SU-DHL-6 (cell line): ENCODE results near the gene MUSTN1.

ENCODE experiments used
- CTCF ChIP-seq: fragments of 200-600 bp; sonication (generic); IDR thresholded peaks from one replicate; pipeline ENCODE4 v1.5.1; 2017; ENCODE audit warnings: antibody characterized with exemption, mild to moderate bottlenecking, low read length, moderate library complexity; ENCODE audit not compliant: insufficient read depth, poor library complexity, severe bottlenecking
- EZH2phosphoT487 ChIP-seq: fragments of 200-600 bp; sonication (generic), shearing (Covaris generic); conservative IDR thresholded peaks from 2 replicates; pipeline ENCODE4 v1.6.1; 2018; ENCODE audit warnings: mild to moderate bottlenecking, antibody characterized with exemption, low read length, moderate library complexity, mixed read lengths

DNA sequence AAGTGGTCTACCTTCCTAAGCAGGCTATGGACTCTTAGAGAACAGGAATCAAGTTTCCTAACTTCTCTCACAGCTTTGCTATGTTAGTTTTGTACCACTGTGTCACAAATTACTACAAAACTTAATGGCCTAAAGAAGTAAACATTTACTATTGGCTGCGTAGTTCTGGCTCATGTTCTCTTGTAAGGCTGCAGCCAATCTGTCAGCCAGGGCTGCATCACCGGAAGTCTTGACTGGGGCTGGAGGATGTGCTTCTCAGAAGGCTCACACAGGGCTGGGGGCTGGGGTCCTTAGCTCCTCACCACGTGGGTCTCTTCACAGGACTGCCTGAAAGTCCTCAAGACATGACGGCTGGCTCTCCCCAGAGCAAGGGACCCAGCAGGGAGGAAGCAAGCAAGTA is 47.1 kb upstream of the MUSTN1 start:
- TF ChIP-seq CTCF: no peak
- TF ChIP-seq EZH2phosphoT487: no peak
